ENCODE data around the gene GADL1.

The GADL1 gene

DNA sequence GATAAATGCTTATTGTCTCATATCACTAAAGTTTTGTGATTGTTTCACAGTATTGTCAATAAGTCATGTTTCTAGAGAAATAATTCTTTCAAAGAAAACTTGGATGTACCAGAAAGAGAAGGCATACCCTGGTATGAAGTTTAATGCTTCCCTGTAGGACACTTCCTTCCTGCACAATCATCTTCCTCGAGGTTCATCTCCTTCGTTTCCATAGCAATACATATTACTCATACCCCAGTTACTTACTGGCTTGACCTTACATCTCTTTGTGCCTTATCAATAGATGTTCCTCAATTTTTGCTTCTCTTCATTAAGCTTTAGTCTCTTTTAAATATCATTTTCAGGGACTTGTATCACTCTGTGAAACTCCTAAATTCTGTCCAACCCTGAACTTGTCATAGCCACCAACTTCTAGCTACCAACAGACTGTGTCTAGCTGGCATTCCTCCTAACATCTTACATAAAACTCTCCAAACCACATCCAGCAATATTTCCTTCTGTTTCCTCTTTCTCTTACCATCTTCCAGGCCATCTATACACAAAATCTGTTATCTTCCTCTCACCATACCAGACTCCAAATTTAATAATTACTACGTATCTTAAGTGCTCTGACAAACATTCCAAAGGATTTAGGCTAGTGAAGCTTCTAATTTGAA is 134.3 kb downstream of the GADL1 start:
- DNase-seq (ENCODE audit: low read depth in 2 of 2), result no peak

- no peak for DNase-seq (ENCODE audit: low read depth in 2 of 2)
These were observed 138.2 kb downstream of the GADL1 start for GRCh38 chr3:30756218-30756617.

GRCh38 chr3:30754426-30754825 is 140.0 kb downstream of the GADL1 start:
- DNase-seq (ENCODE audit: low read depth in 2 of 2), result no peak

GRCh38 chr3:30753766-30754165 is 140.7 kb downstream of the GADL1 start:
- no peak for DNase-seq (ENCODE audit: low read depth in 2 of 2)

DNA sequence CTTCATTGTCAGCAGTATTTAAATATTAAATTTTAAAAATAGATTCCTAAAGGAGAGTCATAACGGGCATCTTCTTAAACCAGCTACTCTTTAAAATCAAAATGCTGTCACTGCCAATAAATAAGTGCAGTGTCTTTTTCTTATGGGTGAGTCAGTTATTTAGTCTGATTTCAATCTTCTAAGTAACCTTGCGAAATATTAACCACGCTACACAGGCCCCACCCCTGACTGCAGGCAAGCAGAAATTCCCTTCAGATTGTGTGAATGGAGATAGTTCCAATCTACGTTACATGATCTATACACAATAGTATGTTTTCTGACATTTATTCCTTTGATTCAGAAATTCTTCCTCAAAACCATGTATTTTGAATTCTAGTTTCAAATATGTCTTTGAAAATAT is 141.5 kb downstream of the GADL1 start:
- DNase-seq (ENCODE audit: low read depth in 2 of 2), result no peak

DNA sequence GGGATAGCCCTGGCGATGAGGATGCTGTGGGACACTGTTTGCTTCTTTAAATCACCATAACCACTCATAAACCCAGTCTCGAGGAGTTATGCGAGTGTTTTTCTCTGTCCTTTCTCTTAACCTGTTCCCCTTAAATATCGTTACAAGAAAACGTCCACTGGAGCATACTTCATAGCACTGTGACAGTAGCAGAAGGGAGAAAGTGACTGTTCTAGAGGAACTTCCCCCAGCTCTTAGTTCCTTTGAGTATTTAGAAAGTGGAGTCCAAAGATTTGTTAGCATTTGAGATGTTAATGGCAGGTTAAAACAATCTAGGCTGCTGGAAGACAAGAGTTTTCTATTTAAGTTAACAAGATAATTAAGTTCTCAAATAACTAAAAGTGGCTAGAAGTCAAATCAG is 142.0 kb downstream of the GADL1 start:
- no peak for DNase-seq (ENCODE audit: low read depth in 2 of 2)

- DNase-seq (ENCODE audit: low read depth in 2 of 2), result peak; percentile 32 to 36
These were observed 142.7 kb downstream of the GADL1 start for GRCh38 chr3:30751610-30752299.

DNA sequence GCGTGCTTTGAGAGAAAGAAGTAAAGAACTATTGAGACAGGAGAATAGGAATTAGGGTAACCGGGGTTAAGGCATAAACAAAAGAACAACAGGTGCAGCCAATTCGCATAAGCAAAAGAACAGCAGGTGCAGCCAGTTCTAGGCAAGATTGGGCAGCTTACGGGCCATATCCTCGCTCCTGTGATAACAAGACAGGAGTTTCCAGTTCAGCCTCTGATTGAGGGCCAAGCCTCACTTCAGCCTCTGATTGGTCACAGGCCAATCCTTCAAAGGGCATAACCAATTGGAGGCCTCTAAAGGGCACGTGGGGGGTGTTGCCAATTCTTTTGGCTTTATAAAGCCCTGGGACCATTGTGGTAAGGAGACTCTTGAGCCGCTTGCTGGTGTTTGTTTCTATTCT is 143.5 kb downstream of the GADL1 start:
- DNase-seq (ENCODE audit: low read depth in 2 of 2), result no peak

GRCh38 chr3:30749230-30749629 is 145.2 kb downstream of the GADL1 start:
- no peak for DNase-seq (ENCODE audit: low read depth in 2 of 2)

- no peak for DNase-seq (ENCODE audit: low read depth in 2 of 2)
These were observed 146.6 kb downstream of the GADL1 start for GRCh38 chr3:30747771-30748281.

- no peak for DNase-seq (ENCODE audit: low read depth in 2 of 2)
These were observed 150.7 kb downstream of the GADL1 start for GRCh38 chr3:30743641-30744317.

DNA sequence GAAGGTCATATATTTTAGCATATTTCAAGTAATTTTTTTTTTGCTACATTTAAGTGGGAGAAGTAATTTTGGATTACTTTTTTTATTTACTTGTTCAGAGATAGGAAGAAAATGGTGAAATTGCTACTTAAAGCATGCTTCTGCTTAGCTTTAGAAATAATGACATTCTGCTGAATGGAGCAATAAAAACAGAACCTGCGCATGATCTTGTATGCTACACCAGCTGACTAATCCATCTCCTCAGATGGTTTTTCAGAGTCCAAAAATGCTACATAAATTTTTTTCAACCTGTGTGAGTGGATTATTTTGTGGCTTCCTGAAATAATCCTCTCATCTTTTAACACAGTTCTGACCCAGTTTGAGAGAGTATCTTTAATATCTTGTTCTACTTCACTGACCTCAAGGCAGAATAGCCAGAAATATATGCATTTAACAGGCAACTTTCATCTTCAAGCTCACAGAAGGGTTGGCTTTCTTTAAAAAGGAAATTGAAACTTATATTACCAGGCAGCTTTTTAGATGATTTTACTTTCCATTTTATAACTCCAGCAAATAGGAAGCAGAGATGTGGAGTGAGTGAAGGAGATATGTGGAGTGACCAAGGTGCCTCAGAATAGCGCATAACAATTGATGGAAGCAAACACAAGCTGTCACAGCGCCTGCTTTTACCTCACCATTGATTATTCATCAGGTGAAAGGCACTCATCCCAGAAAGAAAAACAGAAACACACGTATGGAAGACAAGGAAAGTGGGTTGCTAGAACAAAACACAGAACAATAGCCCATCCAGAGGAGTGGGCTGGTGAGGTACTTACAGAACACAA is 151.5 kb downstream of the GADL1 start:
- no peak for DNase-seq (ENCODE audit: low read depth in 2 of 2)

DNA sequence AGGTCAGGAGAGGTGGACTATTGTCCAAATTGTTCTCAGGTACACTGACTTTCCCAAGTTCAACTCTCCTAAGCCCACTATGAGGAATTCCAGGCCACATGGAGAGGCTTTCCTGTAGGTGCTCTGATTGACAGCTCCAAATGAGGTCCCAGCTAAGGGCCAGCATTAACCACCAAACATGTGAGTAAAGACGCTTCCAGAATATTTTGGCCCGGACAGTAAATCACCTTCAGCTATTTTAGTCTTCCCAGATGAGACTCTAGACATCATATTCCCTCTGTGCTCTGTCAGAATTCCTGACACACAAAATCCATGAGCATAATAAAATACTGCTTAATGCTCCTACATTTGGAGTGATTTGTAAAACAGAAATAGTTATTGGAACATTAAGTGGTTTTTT is 152.6 kb downstream of the GADL1 start:
- no peak for DNase-seq (ENCODE audit: low read depth in 2 of 2)

DNA sequence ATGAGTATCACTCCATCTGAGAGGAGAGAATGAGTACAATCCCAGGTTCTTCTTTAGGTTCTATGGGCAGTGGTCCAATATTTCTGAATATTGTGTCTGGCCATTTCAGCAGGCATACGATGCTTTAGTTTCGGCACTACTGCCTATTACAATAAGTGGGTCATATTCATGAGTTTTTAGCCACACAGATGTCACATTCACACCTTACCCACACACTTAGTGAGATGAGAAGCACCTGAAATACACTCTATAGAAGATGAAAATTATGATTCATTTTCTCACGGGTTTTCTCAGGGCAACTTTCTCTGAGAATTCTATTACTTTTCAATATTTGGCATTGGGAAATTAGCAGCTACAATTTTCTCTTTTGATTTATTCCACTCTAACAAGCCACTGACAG is 155.9 kb downstream of the GADL1 start:
- DNase-seq (ENCODE audit: low read depth in 2 of 2), result no peak

DNA sequence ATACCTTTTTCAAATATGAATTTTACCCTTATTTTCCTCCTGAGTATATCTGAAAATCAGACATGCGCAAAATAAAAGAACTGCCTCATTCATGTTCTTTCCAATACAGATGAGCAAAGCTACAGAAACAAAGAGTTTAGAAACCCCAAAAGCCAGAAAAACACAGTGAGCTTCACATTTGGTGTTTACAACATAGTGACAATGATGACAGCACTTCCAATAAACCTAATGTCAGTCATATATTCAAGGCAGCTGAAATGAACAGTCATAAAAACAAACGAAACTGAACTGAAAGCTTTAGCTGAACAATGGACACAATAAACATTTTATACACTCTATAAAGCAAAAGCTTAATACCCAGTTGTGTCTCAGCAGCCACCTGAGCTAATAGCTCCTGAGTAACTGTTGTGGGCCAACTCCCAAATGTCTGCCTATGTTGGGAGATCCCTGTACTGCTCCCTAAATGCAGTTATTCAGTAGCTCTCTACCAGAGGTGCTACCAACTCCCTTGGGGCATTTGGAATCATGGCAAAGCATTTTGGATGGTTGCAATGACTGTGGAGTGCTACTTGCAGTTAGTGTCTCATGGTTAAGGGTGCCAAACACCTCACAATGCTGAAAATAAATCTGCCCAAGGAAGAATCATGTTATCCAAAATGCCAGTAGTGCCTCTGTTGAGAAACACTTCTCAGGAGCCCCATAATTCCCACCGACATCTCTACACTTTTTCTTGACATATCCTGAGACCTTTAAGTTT is 156.5 kb downstream of the GADL1 start:
- DNase-seq (ENCODE audit: low read depth in 2 of 2), result no peak

DNA sequence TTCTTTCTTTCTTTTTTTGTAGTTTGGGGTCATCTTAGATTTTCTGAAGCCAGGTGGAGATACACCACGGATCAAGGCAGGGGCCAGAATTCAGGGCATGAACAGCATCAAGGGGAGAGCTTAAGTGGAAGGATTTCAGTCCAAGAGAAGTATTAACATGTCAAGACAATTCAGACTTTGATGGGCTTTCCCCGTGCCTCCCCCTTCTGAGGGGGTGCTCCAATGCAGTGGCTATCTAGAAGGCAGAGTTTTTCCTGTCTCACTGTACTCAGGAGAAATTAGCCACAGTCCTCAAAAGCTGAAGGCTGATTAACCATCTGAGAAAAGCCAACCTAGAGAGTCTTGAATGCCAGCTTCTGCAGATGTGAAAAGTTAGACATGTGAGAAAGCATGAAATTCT is 160.8 kb downstream of the GADL1 start:
- no peak for DNase-seq (ENCODE audit: low read depth in 2 of 2)

GRCh38 chr3:30733209-30733608 is 161.3 kb downstream of the GADL1 start:
- DNase-seq (ENCODE audit: low read depth in 2 of 2), result no peak

DNA sequence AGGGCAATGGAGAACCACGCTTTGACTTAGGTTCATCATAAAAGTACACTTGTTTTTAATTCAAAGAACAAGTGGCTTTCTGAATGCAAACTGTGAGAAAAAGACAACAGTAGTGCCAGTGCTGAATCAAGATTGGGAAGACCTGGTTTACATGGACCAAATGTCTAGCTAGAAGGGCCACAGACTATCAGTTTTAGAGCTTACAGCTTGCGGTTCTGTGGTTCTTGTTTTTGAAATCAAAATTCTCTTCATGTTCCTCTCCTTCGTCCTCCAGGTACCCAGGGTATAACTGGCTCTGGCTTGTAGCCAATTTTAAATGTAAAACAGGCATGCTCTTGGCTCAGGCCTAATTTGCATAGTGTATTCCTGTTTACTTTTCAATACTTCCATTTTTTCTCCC is 163.5 kb downstream of the GADL1 start:
- DNase-seq (ENCODE audit: low read depth in 2 of 2), result no peak

- no peak for DNase-seq (ENCODE audit: low read depth in 2 of 2)
These were observed 164.5 kb downstream of the GADL1 start for GRCh38 chr3:30729936-30730335.

DNA sequence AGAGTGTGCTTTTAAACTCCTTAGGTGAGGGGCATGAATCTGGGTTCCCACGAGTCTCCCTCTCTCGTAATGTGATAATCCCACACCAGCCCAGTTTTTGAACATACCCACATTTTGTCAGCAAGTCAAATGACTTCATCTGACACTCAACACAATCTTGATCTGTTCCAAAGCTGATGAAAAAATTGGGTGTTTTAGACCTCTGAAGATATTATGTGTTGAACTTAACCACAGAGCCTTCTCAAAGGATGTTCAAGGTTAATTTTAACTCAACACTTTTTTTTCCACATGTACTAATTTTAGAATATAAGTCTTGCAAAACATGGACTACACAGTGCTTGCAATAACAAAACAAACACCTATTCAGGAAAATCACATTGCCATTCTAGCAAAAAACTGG is 164.9 kb downstream of the GADL1 start:
- DNase-seq (ENCODE audit: low read depth in 2 of 2), result no peak

DNA sequence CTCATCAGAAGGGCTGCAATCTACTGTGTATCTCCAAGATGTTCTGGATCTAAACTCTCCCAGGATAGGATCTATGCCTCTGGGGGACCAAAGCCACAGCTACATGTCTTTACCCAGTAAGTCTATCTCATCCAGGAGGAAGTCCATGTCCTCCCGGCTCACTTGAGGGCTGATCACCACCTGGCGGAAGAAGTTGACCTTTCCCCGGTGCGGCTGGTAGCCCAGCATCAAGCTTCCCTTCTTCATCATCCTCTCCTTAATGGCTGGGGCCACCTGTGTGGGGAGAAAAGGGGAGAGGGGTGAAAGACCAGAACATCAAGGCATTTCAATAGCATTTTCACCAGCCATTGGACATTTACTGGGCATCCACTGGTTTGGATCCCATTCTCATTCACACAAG is 166.3 kb downstream of the GADL1 start:
- DNase-seq (ENCODE audit: low read depth in 2 of 2), result no peak
